A549 (cell line): ENCODE results near the gene ACTR8.

Source experiments
- CBX8 ChIP-seq: fragments of 200-600 bp; sonication (generic); IDR thresholded peaks from 2 replicates; pipeline ENCODE4 v1.6.1; 2016
- EP300 ChIP-seq, 2 experiments: fragments of >200 bp; sonication (Bioruptor Twin); formaldehyde crosslinking; IDR thresholded peaks; 2 replicates in 1 of 2; 3 replicates in 1 of 2; pipeline ENCODE4 v1.6.1; 2016 to 2017
- GATA3 ChIP-seq: IDR thresholded peaks from 2 replicates; pipeline ENCODE4 v1.6.1; 2012; ENCODE audit warnings: borderline replicate concordance
- KDM1A ChIP-seq: fragments of 200-600 bp; sonication (generic); IDR thresholded peaks from 2 replicates; pipeline ENCODE4 v1.6.1; 2016; ENCODE audit warnings: low read depth, mild to moderate bottlenecking
- MAZ ChIP-seq: fragments of 150-350 bp; IDR thresholded peaks from 2 replicates; pipeline ENCODE4 v1.6.1; 2014; ENCODE audit warnings: antibody characterized with exemption, low read depth, low read length, borderline replicate concordance
- MYC ChIP-seq: IDR thresholded peaks from 2 replicates; pipeline ENCODE4 v1.6.1; 2012; ENCODE audit warnings: mild to moderate bottlenecking, inconsistent platforms, low read length, improper control_type of control experiment, borderline replicate concordance
- NR3C1 ChIP-seq: fragments of >200 bp; sonication (Bioruptor Twin); formaldehyde crosslinking; IDR thresholded peaks from 3 replicates; pipeline ENCODE4 v1.6.1; 2017
- POLR2A ChIP-seq: IDR thresholded peaks from 2 replicates; pipeline ENCODE4 v1.6.1; 2012; ENCODE audit warnings: mild to moderate bottlenecking, low read length
- ZSCAN20 ChIP-seq: fragments of 250-450 bp; sonication (Bioruptor Pico); IDR thresholded peaks from 2 replicates; pipeline ENCODE4 v1.8.0; 2022; ENCODE audit warnings: mild to moderate bottlenecking, moderate library complexity
- TF ChIP-seq, protein P1 (sequence below): fragments of >200 bp; sonication (Bioruptor Twin); formaldehyde crosslinking; IDR thresholded peaks from 3 replicates; pipeline ENCODE4 v1.5.1; 2016
- TF ChIP-seq, protein P2 (sequence below): IDR thresholded peaks from 2 replicates; pipeline ENCODE4 v1.6.1; 2012
- TF ChIP-seq, protein P3 (sequence below): IDR thresholded peaks from 2 replicates; pipeline ENCODE4 v1.6.1; 2012; ENCODE audit warnings: low read depth, borderline replicate concordance

DNA sequence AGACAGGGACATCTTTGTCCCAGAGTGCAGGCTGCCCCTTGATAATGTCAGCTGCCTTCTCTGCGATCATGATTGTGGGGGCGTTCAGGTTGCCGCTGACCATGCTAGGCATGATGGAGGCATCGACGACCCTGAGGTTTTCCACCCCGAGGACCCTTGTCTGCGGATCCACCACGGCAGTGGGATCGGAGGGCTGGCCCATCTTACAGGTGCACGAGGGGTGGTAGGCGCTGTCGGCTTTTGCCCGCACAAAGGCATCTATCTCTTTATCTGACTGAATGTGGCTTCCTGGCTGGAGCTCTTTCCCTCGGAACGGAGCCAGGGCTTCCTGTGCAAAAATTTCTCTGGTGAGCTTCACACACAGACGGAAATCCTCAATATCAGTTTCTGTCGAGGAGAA lies 64.1 kb downstream of the ACTR8 start:
- TF ChIP-seq, protein P1, sequence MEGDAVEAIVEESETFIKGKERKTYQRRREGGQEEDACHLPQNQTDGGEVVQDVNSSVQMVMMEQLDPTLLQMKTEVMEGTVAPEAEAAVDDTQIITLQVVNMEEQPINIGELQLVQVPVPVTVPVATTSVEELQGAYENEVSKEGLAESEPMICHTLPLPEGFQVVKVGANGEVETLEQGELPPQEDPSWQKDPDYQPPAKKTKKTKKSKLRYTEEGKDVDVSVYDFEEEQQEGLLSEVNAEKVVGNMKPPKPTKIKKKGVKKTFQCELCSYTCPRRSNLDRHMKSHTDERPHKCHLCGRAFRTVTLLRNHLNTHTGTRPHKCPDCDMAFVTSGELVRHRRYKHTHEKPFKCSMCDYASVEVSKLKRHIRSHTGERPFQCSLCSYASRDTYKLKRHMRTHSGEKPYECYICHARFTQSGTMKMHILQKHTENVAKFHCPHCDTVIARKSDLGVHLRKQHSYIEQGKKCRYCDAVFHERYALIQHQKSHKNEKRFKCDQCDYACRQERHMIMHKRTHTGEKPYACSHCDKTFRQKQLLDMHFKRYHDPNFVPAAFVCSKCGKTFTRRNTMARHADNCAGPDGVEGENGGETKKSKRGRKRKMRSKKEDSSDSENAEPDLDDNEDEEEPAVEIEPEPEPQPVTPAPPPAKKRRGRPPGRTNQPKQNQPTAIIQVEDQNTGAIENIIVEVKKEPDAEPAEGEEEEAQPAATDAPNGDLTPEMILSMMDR, result no peak
- TF ChIP-seq EP300 (IDR thresholded peaks at IDR 0.05) (no peak), MAZ (no peak), CBX8 (no peak), MYC (no peak), KDM1A (no peak), POLR2A (no peak), ZSCAN20 (CRISPR knock-in tag) (no peak), GATA3 (no peak), NR3C1 (no peak)
- TF ChIP-seq, protein P2, sequence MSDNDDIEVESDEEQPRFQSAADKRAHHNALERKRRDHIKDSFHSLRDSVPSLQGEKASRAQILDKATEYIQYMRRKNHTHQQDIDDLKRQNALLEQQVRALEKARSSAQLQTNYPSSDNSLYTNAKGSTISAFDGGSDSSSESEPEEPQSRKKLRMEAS, result no peak
- TF ChIP-seq, protein P3, sequence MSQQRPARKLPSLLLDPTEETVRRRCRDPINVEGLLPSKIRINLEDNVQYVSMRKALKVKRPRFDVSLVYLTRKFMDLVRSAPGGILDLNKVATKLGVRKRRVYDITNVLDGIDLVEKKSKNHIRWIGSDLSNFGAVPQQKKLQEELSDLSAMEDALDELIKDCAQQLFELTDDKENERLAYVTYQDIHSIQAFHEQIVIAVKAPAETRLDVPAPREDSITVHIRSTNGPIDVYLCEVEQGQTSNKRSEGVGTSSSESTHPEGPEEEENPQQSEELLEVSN, result no peak
